Measurements from ENCODE around the gene DSCAM. TPM values are rescaled to one million over a fixed set of nuclear protein-coding genes. Genes with fewer than 3 reads are reported as not detected.

The DSCAM gene
- total RNA-seq, 2 donors from 2014 or later: 18.5 to 25.5 TPM

GRCh38 chr21:40191196-40191595 is 655.8 kb downstream of the DSCAM start:
- Mint-ChIP-seq H3K27me3 (ENCODE audit: insufficient read depth) (peaks cover 9% of the 10 kb centered on the region), H3K27ac (no peak overlapping the region), H3K4me1 (peaks cover 10% of the 10 kb centered on the region), H3K4me3 (no peak overlapping the region), H3K9me3 (peaks cover 18% of the 10 kb centered on the region), H3K36me3 (ENCODE audit: low read depth) (peaks cover 65% of the 10 kb centered on the region)
- WGBS, 2 experiments (ENCODE audit: insufficient coverage in 1 of 2, insufficient read length in 1 of 2): 62 to 63% methylated on average over 3 of the region's 3 CpGs
- peaks cover 85% of the 10 kb centered on the region for H3K36me3 ChIP-seq (ENCODE audit: control insufficient read depth, insufficient read depth, low read length)
- H3K4me3 ChIP-seq (ENCODE audit: low read length): no peak overlapping the region
- DNase-seq: no peak
- no peak overlapping the region for H3K27ac ChIP-seq (ENCODE audit: low read depth, low read length)
- H3K27me3 ChIP-seq (ENCODE audit: control insufficient read depth, insufficient read depth, low read length, poor library complexity, severe bottlenecking): no peaks in the 10 kb centered on the region
- H3K9ac ChIP-seq (ENCODE audit: extremely low read depth, low read length, poor library complexity, severe bottlenecking): no peak overlapping the region
- peaks cover 43% of the 10 kb centered on the region for H3K9me3 ChIP-seq (ENCODE audit: control insufficient read depth, low read length)
- TF ChIP-seq CTCF (conservative IDR thresholded peaks at IDR 0.05): no peak
- H3K4me1 ChIP-seq (ENCODE audit: control insufficient read depth, insufficient read depth, low read length): no peaks in the 10 kb centered on the region

GRCh38 chr21:40187946-40188654 is 658.9 kb downstream of the DSCAM start:
- H3K4me1 Mint-ChIP-seq: peaks cover 10% of the 10 kb centered on the region
- Histone ChIP-seq H3K9ac (ENCODE audit: extremely low read depth, low read length, poor library complexity, severe bottlenecking) (no peak overlapping the region), H3K36me3 (ENCODE audit: control insufficient read depth, insufficient read depth, low read length) (peaks cover 97% of the 10 kb centered on the region), H3K4me1 (ENCODE audit: control insufficient read depth, insufficient read depth, low read length) (no peaks in the 10 kb centered on the region), H3K27ac (ENCODE audit: low read depth, low read length) (no peak overlapping the region), H3K27me3 (ENCODE audit: control insufficient read depth, insufficient read depth, low read length, poor library complexity, severe bottlenecking) (no peaks in the 10 kb centered on the region), H3K9me3 (ENCODE audit: control insufficient read depth, low read length) (peaks cover 68% of the 10 kb centered on the region), H3K4me3 (ENCODE audit: low read length) (no peak overlapping the region)
- peaks cover 87% of the 10 kb centered on the region for H3K36me3 Mint-ChIP-seq (ENCODE audit: low read depth)
- no peak for TF ChIP-seq CTCF (conservative IDR thresholded peaks at IDR 0.05)
- 94 to 100% methylated on average over 2 to 7 of the region's 9 CpGs for WGBS, 2 experiments (ENCODE audit: insufficient coverage in 1 of 2, insufficient read length in 1 of 2)
- peaks cover 23% of the 10 kb centered on the region for H3K9me3 Mint-ChIP-seq
- DNase-seq: no peak
- H3K27ac Mint-ChIP-seq: no peak overlapping the region
- H3K4me3 Mint-ChIP-seq: no peak overlapping the region
- peaks cover 12% of the 10 kb centered on the region for H3K27me3 Mint-ChIP-seq (ENCODE audit: insufficient read depth)

- peaks cover 10% of the 10 kb centered on the region for H3K4me1 Mint-ChIP-seq
- no peaks in the 10 kb centered on the region for H3K27me3 ChIP-seq (ENCODE audit: control insufficient read depth, insufficient read depth, low read length, poor library complexity, severe bottlenecking)
- H3K4me1 ChIP-seq (ENCODE audit: control insufficient read depth, insufficient read depth, low read length): no peaks in the 10 kb centered on the region
- no peak overlapping the region for H3K4me3 ChIP-seq (ENCODE audit: low read length)
- DNase-seq: no peak
- peaks cover 65% of the 10 kb centered on the region for H3K9me3 ChIP-seq (ENCODE audit: control insufficient read depth, low read length)
- H3K4me3 Mint-ChIP-seq: no peak overlapping the region
- H3K36me3 ChIP-seq (ENCODE audit: control insufficient read depth, insufficient read depth, low read length): peaks cover 93% of the 10 kb centered on the region
- no peak for TF ChIP-seq CTCF (conservative IDR thresholded peaks at IDR 0.05)
- no peak overlapping the region for H3K27ac Mint-ChIP-seq
- no peak overlapping the region for H3K9ac ChIP-seq (ENCODE audit: extremely low read depth, low read length, poor library complexity, severe bottlenecking)
- peaks cover 83% of the 10 kb centered on the region for H3K36me3 Mint-ChIP-seq (ENCODE audit: low read depth)
- H3K27ac ChIP-seq (ENCODE audit: low read depth, low read length): no peak overlapping the region
- H3K27me3 Mint-ChIP-seq (ENCODE audit: insufficient read depth): peaks cover 13% of the 10 kb centered on the region
- H3K9me3 Mint-ChIP-seq: peaks cover 27% of the 10 kb centered on the region
- WGBS, 2 experiments (ENCODE audit: insufficient coverage in 1 of 2, insufficient read length in 1 of 2): 96 to 100% methylated on average over 5 to 6 of the region's 6 CpGs
These were observed 659.7 kb downstream of the DSCAM start for GRCh38 chr21:40187244-40187643.

Measured in endodermal cell (in vitro differentiated cells).